HG02943 (cell line): ENCODE results near the gene ZNF385C.

Source experiments
- ATAC-seq: cut with Tn5 transposase; IDR thresholded peaks from one replicate; pipeline ENCODE4 v1.9.1; 2021; ENCODE audit warnings: mild to moderate bottlenecking, low read depth, moderate library complexity; ENCODE audit not compliant: unreplicated experiment

ZNF385C gene

DNA sequence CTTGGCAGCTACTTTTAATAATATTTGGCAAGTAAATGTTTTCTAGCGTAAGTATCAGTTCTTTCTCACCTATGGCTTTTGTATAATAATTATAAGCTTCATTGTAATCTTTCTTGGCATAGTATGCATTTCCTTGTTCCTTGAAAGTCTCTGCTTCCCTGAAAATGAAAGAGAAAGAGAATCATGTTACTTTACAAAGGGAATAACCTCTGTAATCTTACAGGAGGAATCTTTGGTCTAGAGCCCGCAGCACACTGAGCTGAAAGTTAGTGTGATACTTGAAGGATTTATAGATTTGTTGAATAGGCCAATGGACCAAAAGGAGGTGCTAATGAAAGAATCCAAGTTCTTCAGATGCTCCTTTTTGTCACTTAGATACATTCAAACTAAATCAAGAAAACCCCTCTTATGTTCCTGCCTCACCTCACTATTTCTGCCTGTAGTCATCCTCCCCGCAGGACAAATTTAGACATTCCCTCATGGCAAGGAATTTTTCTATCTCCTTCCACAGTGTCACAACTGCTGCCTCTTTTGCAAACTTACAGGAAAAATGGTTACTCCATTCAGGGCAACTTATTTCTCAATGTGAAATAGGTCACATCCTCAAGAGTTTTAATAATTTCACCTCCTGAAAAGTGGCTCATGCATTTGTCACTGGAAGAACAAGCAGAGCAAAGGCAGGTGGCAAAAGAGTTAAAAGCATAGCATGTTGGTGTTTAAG lies 97.7 kb downstream of the ZNF385C start:
- ATAC-seq = no peak

- no peak for ATAC-seq
Observed at GRCh38 chr17:41998497-41998896, 99.8 kb downstream of the ZNF385C start.

DNA sequence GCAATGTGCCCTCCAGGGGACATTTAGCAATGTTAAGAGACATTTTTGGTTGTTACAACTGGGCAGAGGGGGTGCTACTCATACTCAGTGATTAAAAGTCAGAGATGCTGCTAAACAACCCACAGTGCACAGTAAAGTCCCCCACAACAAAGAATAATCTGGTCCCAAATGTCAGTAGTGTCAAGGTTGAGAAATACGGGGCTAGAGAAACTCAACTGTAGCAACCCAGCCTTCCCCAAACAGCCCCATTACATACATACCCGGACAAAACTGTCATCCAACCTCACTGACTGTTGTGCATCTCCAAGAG lies 101.5 kb downstream of the ZNF385C start:
- ATAC-seq = no peak

DNA sequence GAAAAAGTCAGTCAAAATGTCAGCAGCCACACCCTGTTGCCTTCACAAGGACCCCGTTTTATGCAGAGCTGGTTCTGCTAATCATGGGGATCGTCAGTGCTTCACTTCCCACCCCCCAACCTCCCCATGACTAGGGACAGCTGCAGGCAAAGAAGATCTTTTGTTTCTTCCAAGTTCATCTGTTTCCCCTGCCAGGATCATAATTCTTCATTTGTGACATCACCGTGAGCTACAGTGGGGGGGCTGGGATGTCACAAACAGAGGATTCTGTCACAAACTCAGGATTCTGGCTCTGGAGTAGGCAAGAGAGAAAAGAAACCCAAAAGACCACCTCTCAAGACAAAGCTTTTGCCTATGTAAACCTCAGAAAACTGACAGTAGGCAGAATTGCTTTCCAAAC lies 105.7 kb downstream of the ZNF385C start:
- no peak for ATAC-seq

- ATAC-seq = no peak
Observed at GRCh38 chr17:41989702-41990419, 108.4 kb downstream of the ZNF385C start.

DNA sequence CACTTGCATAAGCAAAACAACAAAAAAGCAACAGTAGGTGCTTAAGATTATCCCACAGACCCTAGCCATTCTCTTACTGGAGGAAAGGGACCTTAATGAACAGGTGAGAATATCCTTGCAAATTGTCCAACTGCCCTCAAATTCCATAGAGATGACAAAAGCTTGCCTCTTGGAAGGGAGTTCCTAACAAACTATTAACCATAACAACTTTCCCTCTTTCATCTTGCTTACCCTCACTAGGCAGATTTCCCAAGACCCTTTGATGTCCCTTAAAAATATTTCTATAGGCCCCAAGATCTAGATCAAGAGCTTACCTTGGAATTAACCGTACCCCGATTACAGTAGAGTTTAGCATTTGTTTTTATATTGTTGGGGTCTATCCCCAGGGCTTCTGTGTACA lies 109.9 kb downstream of the ZNF385C start:
- no peak for ATAC-seq

DNA sequence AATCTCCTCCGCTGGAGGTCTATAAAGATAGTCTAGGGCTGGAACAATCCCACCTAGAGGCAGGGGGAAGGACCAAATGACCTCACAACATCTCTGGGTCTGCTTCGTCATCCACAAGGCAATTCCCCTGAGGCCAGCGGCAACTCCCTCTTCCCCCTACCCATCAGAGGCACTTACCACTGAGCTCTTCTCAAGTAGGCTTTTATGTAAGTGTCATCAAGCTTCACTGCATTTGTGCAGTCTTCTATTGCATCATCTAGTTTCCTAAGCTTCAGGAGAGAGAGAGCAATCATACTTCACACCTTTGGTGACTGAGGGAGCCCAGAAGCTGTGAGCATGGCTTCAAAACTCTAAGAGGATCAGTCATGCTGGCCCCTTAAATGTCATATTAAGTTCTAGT lies 110.6 kb downstream of the ZNF385C start:
- no peak for ATAC-seq

DNA sequence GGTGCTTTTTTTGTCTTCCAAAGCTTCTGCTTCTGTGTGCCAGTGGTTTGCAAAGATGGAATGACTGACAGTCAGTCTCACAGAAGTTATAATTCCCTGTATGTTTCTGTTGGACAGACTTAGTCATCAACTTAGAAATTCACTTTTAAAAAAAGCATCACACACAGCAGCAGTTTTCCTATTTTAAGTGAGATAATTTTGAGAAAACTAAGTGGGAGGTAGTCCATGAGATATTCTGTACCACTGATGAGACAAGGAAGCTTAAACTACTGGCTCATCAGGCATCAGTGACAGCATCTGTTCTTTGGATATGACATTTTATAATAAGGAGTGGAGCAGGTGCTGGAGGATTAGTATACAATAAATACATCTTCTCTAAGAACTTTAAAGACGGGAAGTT lies 111.6 kb downstream of the ZNF385C start:
- ATAC-seq = no peak

GRCh38 chr17:41985919-41986318 lies 112.4 kb downstream of the ZNF385C start:
- no peak for ATAC-seq

- no peak for ATAC-seq
Observed at GRCh38 chr17:41984454-41984853, 113.8 kb downstream of the ZNF385C start.

DNA sequence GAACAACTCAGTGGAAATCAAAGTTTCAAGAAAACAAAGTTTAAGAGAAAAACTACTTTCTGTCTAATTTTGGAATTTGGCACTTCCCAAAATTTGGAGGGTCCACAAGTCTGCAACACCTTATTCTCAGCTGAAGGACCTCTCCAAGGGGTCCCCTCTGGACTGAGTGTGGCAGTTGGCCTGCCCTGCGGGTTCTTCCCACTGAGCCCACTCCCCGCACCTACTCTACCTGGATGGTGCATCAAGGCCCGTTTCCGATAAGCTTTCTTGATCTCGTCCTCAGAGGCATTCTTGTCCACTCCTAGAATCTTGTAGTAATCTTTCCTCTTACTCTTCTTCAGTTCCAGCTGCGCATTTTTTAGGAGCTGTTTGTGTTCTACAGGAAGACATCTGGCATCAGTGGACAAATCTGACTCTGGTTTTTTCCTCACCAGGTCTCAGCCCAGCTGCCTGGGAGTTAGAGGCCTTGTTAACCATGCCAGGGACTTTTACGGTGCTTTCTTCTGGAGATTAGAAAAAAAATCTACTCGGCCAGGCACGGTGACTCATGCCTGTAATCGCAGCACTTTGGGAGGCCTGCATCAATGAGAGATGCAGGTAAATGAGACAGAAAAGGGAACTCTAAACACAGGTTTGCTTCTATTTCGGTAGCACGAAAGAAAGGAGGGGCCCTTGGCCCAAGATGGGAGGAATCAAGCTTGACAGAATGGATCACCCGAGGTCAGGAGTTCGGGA lies 116.1 kb downstream of the ZNF385C start:
- no peak for ATAC-seq

DNA sequence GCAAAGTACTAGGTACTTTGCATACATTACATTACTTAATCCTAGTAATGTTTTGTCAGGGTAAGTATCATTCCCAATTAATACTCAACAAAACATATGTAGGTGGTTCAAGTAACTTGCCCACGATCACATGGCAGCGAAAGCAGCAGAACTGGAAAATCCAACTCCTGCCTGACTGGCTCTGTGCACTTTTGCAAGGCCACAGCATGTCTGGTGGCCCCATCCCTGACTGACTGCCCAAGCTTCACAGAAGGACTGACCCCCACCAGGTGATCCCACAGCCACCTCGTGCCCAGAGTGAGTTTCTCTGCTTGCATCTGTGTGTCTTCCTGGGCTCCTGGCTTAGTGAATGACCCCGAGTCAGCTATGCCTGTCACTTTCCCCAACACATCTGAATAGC lies 120.3 kb downstream of the ZNF385C start:
- ATAC-seq = no peak

DNA sequence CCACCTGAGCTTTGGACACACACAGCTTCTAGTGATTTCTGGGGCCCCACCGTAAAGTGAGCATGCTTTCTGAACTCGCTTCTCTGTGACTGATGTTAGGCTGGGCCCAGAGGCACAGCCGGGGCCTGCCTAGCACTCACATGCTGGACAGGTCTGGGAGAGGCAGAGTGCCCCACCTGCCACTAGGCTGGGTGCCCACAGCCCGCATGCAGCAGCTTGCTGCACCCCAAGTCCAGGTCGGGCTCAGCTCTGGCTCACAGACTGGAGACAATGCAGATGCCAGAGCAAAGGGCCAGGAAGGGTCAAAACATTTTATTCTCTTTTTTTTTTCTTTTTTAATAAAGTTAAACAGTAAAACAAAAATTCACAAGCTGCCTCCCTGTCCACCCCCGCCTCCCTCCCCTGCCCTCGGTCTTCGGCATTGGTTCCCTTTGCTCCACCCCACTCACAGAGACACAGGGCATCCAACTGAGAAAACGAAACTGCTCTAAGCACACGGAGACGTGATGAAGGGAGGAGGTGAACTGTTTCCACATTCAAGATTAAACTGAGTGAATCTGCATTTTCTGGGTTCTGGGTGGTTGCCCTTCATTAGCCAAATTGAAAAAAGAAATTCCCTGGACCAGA lies 122.0 kb downstream of the ZNF385C start:
- no peak for ATAC-seq
